HepG2 (cell line): Measurements from ENCODE around the gene VPS25. TPM values are rescaled to one million over a fixed set of nuclear protein-coding genes. Genes with fewer than 3 reads are reported as not detected.

ENCODE experiments used
- ARNT ChIP-seq: fragments of 450-650 bp; IDR thresholded peaks from 2 replicates; pipeline ENCODE4 v1.6.1; 2017
- BCL6 ChIP-seq: IDR thresholded peaks from 2 replicates; pipeline ENCODE4 v1.6.1; 2016; ENCODE audit warnings: missing genetic modification reagents, missing compliant biosample characterization
- BORCS8-MEF2B ChIP-seq: sonication (generic); formaldehyde crosslinking; IDR thresholded peaks from 2 replicates; pipeline ENCODE4 v1.8.0; 2022; ENCODE audit warnings: mild to moderate bottlenecking, missing genetic modification reagents
- FOXO1 ChIP-seq: sonication (generic); formaldehyde crosslinking; IDR thresholded peaks from 2 replicates; pipeline ENCODE4 v1.4.0; 2020; ENCODE audit warnings: missing genetic modification reagents
- MEIS2 ChIP-seq: sonication (generic); formaldehyde crosslinking; IDR thresholded peaks from 2 replicates; pipeline ENCODE4 v1.9.0; 2021; ENCODE audit warnings: mild to moderate bottlenecking, missing genetic modification reagents
- MTF1 ChIP-seq: sonication (generic); formaldehyde crosslinking; IDR thresholded peaks from 2 replicates; pipeline ENCODE4 v1.5.0; 2020; ENCODE audit warnings: missing genetic modification reagents
- NFYB ChIP-seq: sonication (generic); formaldehyde crosslinking; IDR thresholded peaks from 2 replicates; pipeline ENCODE4 v1.4.0; 2020; ENCODE audit warnings: missing genetic modification reagents
- POLR2A ChIP-seq, 2 experiments: IDR thresholded peaks; 2 replicates each; pipeline ENCODE4 v1.6.1; 2011; ENCODE audit warnings: low read depth in 2 of 2, low read length in 2 of 2, mild to moderate bottlenecking in 1 of 2, moderate library complexity in 1 of 2; ENCODE audit not compliant: insufficient read depth in 1 of 2
- SATB2 ChIP-seq: sonication (generic); formaldehyde crosslinking; IDR thresholded peaks from 2 replicates; pipeline ENCODE4 v1.5.0; 2020; ENCODE audit warnings: missing genetic modification reagents
- SETDB1 ChIP-seq: sonication (generic); formaldehyde crosslinking; IDR thresholded peaks from 2 replicates; pipeline ENCODE4 v1.5.1; 2020; ENCODE audit warnings: missing genetic modification reagents, mild to moderate bottlenecking, borderline replicate concordance
- SKI ChIP-seq: fragments of 450-650 bp; IDR thresholded peaks from one replicate; pipeline ENCODE4 v1.6.1; 2018; ENCODE audit warnings: mild to moderate bottlenecking; ENCODE audit not compliant: partially characterized antibody
- SP5 ChIP-seq: IDR thresholded peaks from 2 replicates; pipeline ENCODE4 v1.6.1; 2016; ENCODE audit warnings: low read depth, borderline replicate concordance
- TBP ChIP-seq: sonication (generic); formaldehyde crosslinking; IDR thresholded peaks from 2 replicates; pipeline ENCODE4 v1.5.0; 2020; ENCODE audit warnings: missing genetic modification reagents
- TBX3 ChIP-seq: fragments of 450-650 bp; IDR thresholded peaks from 2 replicates; pipeline ENCODE4 v1.6.1; 2017; ENCODE audit warnings: antibody characterized with exemption, mild to moderate bottlenecking, inconsistent platforms, borderline replicate concordance
- U2AF1 ChIP-seq: fragments of 200-400 bp; formaldehyde crosslinking; optimal IDR thresholded peaks from 2 replicates; pipeline ENCODE3; 2017; ENCODE audit warnings: mild to moderate bottlenecking, low read depth, low read length
- ZFP1 ChIP-seq: IDR thresholded peaks from 2 replicates; pipeline ENCODE4 v1.6.1; 2016
- ZNF143 ChIP-seq: sonication (generic); formaldehyde crosslinking; IDR thresholded peaks from 2 replicates; pipeline ENCODE4 v1.4.0; 2020; ENCODE audit warnings: missing genetic modification reagents
- ZNF326 ChIP-seq: sonication (generic); formaldehyde crosslinking; IDR thresholded peaks from 2 replicates; pipeline ENCODE4 v1.4.0; 2020; ENCODE audit warnings: missing genetic modification reagents, borderline replicate concordance
- ZNF670 ChIP-seq: sonication (generic); formaldehyde crosslinking; IDR thresholded peaks from 2 replicates; pipeline ENCODE4 v1.8.0; 2022; ENCODE audit warnings: mild to moderate bottlenecking, missing genetic modification reagents, borderline replicate concordance
- polyA plus RNA-seq, 8 experiments: library from polyadenylated mRNA; depleted of rRNA in 3 of 8; stranded (reverse) in 7 of 8; unstranded in 1 of 8; fragments of >200 nt; fragmentation: Illumina TruSeq in 4 of 8; extraction: Trizol in 4 of 8; gene quantifications; 2 replicates each; pipeline versions ENCODE4 v1.2.1 to v1.2.3, GENCODE V29; 2011 to 2016; ENCODE audit warnings: low read depth in 4 of 8, missing spikeins in 1 of 8, mixed read lengths in 1 of 8; ENCODE audit not compliant: insufficient read depth in 1 of 8
- total RNA-seq, 5 experiments: library from RNA; depleted of rRNA; stranded (reverse); fragments of >200 nt; fragmentation: Illumina TruSeq; extraction: Trizol; gene quantifications; 2 replicates each; pipeline ENCODE4 v1.2.3, GENCODE V29; 2016; ENCODE audit warnings: low read depth in 1 of 5
- TF ChIP-seq, protein P1 (sequence below): sonication (generic); formaldehyde crosslinking; IDR thresholded peaks from 2 replicates; pipeline ENCODE4 v1.4.0; 2020; ENCODE audit warnings: missing genetic modification reagents, borderline replicate concordance
- TF ChIP-seq, protein P2 (sequence below): IDR thresholded peaks from 2 replicates; pipeline ENCODE4 v1.6.1; 2016; ENCODE audit warnings: missing genetic modification reagents, missing compliant biosample characterization
- TF ChIP-seq, protein P3 (sequence below): IDR thresholded peaks from 2 replicates; pipeline ENCODE4 v1.6.1; 2016; ENCODE audit warnings: control low read depth
- TF ChIP-seq, protein P4 (sequence below): IDR thresholded peaks from 2 replicates; pipeline ENCODE4 v1.6.1; 2016; ENCODE audit warnings: low read depth, control low read depth
- TF ChIP-seq, protein P5 (sequence below): sonication (generic); formaldehyde crosslinking; conservative IDR thresholded peaks from 2 replicates; pipeline ENCODE4 v1.8.0; 2022; ENCODE audit warnings: missing genetic modification reagents

Gene VPS25
- total and polyA plus RNA-seq, 2 of the 13 experiments (the other 11 are each of a cell fraction or from before 2014, with no cell fraction given) = 161 to 249 TPM

DNA sequence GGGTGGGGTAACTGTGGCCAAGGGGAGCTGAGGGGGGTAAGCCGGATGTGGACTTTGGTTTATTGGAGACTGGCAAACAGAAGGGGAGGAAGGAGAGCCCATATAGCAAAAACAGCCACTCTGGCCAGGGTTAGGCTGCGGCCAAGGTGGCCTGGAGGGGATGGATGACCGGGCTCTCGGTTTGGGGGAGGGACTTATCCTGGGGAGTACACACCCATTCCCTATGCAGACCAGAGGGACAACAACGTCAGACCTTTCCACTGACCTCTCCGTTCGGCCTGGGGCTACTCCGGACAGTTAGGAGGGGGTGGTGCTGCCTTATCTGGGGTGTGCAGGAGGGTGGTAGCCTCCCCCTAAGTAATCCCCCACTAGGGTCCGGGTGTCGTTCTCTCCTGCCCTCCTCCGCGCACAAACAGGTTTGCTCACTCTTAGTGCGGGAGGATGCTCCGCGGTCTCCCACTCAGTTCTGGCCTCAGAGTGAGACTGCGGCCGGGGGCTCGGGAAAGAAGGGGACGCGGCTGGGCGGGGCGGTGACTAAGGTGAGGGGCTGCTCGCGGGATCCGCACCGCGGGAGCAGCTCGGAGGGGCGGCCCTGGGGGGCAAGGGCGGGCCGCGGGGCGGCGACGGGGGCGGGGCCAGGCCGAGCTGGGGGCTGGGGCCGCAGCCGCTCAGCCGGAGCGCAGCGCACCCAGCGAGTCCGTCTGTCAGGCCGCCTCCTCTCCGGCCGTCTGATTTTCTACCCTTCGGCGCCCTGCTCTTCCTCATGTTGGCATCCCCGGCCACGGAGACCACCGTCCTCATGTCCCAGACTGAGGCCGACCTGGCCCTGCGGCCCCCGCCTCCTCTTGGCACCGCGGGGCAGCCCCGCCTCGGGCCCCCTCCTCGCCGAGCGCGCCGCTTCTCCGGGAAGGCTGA, 6.9 kb downstream of the VPS25 start, which contains the start of gene WNK4 (continued):
- TF ChIP-seq, protein P1, sequence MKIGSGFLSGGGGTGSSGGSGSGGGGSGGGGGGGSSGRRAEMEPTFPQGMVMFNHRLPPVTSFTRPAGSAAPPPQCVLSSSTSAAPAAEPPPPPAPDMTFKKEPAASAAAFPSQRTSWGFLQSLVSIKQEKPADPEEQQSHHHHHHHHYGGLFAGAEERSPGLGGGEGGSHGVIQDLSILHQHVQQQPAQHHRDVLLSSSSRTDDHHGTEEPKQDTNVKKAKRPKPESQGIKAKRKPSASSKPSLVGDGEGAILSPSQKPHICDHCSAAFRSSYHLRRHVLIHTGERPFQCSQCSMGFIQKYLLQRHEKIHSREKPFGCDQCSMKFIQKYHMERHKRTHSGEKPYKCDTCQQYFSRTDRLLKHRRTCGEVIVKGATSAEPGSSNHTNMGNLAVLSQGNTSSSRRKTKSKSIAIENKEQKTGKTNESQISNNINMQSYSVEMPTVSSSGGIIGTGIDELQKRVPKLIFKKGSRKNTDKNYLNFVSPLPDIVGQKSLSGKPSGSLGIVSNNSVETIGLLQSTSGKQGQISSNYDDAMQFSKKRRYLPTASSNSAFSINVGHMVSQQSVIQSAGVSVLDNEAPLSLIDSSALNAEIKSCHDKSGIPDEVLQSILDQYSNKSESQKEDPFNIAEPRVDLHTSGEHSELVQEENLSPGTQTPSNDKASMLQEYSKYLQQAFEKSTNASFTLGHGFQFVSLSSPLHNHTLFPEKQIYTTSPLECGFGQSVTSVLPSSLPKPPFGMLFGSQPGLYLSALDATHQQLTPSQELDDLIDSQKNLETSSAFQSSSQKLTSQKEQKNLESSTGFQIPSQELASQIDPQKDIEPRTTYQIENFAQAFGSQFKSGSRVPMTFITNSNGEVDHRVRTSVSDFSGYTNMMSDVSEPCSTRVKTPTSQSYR = peak; percentile 52; the same call in 1 of the 2 replicates
- TF ChIP-seq ZFP1 (CRISPR knock-in tag) (peak; percentile 83; the same call in 1 of the 2 replicates), FOXO1 (CRISPR knock-in tag) (peak; percentile 92), ARNT (no peak), TBX3 (no peak), MTF1 (CRISPR knock-in tag) (no peak), BCL6 (CRISPR knock-in tag) (peak; percentile 57), TBP (CRISPR knock-in tag) (no peak), NFYB (no peak), POLR2A (IDR thresholded peaks at IDR 0.05; ENCODE audit: insufficient read depth in 1 of 2, low read depth in 2 of 2, low read length in 2 of 2) (peak; percentile 90), SETDB1 (CRISPR knock-in tag) (no peak), U2AF1 (peak; percentile 9), ZNF326 (peak; percentile 87), MEIS2 (CRISPR knock-in tag) (no peak; the same call in 1 of the 2 replicates), BORCS8-MEF2B (CRISPR knock-in tag) (peak; percentile 70; the same call in 1 of the 2 replicates), ZNF143 (CRISPR knock-in tag) (no peak), SATB2 (CRISPR knock-in tag) (peak; percentile 21; the same call in 1 of the 2 replicates), ZNF670 (CRISPR knock-in tag) (peak; percentile 78), SP5 (CRISPR knock-in tag) (peak; percentile 87), SKI (peak; percentile 69)
- TF ChIP-seq, protein P2, sequence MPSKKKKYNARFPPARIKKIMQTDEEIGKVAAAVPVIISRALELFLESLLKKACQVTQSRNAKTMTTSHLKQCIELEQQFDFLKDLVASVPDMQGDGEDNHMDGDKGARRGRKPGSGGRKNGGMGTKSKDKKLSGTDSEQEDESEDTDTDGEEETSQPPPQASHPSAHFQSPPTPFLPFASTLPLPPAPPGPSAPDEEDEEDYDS (CRISPR knock-in tag) = peak; percentile 79
- TF ChIP-seq, protein P3, sequence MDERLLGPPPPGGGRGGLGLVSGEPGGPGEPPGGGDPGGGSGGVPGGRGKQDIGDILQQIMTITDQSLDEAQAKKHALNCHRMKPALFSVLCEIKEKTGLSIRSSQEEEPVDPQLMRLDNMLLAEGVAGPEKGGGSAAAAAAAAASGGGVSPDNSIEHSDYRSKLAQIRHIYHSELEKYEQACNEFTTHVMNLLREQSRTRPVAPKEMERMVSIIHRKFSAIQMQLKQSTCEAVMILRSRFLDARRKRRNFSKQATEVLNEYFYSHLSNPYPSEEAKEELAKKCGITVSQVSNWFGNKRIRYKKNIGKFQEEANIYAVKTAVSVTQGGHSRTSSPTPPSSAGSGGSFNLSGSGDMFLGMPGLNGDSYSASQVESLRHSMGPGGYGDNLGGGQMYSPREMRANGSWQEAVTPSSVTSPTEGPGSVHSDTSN = 0 out of 2 replicates have a peak, but pooled peaks have one; percentile 4
- TF ChIP-seq, protein P4, sequence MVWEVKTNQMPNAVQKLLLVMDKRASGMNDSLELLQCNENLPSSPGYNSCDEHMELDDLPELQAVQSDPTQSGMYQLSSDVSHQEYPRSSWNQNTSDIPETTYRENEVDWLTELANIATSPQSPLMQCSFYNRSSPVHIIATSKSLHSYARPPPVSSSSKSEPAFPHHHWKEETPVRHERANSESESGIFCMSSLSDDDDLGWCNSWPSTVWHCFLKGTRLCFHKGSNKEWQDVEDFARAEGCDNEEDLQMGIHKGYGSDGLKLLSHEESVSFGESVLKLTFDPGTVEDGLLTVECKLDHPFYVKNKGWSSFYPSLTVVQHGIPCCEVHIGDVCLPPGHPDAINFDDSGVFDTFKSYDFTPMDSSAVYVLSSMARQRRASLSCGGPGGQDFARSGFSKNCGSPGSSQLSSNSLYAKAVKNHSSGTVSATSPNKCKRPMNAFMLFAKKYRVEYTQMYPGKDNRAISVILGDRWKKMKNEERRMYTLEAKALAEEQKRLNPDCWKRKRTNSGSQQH = peak; percentile 58
- TF ChIP-seq, protein P5, sequence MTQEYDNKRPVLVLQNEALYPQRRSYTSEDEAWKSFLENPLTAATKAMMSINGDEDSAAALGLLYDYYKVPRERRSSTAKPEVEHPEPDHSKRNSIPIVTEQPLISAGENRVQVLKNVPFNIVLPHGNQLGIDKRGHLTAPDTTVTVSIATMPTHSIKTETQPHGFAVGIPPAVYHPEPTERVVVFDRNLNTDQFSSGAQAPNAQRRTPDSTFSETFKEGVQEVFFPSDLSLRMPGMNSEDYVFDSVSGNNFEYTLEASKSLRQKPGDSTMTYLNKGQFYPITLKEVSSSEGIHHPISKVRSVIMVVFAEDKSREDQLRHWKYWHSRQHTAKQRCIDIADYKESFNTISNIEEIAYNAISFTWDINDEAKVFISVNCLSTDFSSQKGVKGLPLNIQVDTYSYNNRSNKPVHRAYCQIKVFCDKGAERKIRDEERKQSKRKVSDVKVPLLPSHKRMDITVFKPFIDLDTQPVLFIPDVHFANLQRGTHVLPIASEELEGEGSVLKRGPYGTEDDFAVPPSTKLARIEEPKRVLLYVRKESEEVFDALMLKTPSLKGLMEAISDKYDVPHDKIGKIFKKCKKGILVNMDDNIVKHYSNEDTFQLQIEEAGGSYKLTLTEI (CRISPR knock-in tag) = no peak
